Measurements from ENCODE around the gene ATG16L1.

GRCh38 chr2:233328922-233329321 lies 77.4 kb downstream of the ATG16L1 start:
- no peak for TF ChIP-seq CTCF (IDR thresholded peaks at IDR 0.05; ENCODE audit: borderline replicate concordance, extremely low read depth, low read length, poor library complexity, severe bottlenecking)
- TF ChIP-seq EZH2 (IDR thresholded peaks at IDR 0.05; ENCODE audit: borderline replicate concordance, low read depth, low read length, severe bottlenecking), result no peak

Measured in DND-41 (cell line).